MCF 10A (cell line): Measurements from ENCODE around the gene COL5A3. TPM values are rescaled to one million over a fixed set of nuclear protein-coding genes. Genes with fewer than 3 reads are reported as not detected.

Source experiments
- BruUV-seq: library from RNA; stranded (reverse); fragments of 400-500 nt; replicated peaks from 2 replicates; lab custom pipeline; 2021; lab: Mats Ljungman, UMichigan
- CTCF ChIA-PET: fragments of 300-600 bp; sonication (Branson Sonifier 250); formaldehyde crosslinking; extraction: SDS; loops from one replicate; lab custom pipeline; 2021; ENCODE audit warnings: antibody characterized with exemption, inconsistent platforms; lab: Yijun Ruan, JAX
- POLR2A ChIA-PET: fragments of 300-600, 350-650 bp; sonication (Branson Sonifier 250); formaldehyde crosslinking; extraction: SDS; loops from one replicate; lab custom pipeline; 2020; ENCODE audit warnings: antibody characterized with exemption, inconsistent platforms; lab: Yijun Ruan, JAX
- DNase-seq: peaks from one replicate; pipeline ENCODE4 v3.0.0-alpha.2; 2018; ENCODE audit not compliant: unreplicated experiment
- H3K27ac Mint-ChIP-seq: one replicate; pipeline ENCODE4 v1.8.0; 2022; ENCODE audit warnings: mild to moderate bottlenecking, low read depth, mixed read lengths; ENCODE audit not compliant: unreplicated experiment
- H3K27me3 Mint-ChIP-seq: one replicate; pipeline ENCODE4 v1.8.0; 2022; ENCODE audit warnings: mixed read lengths; ENCODE audit not compliant: insufficient read depth, unreplicated experiment
- H3K36me3 Mint-ChIP-seq: one replicate; pipeline ENCODE4 v1.8.0; 2022; ENCODE audit warnings: mild to moderate bottlenecking, moderate library complexity, mixed read lengths; ENCODE audit not compliant: insufficient read depth, unreplicated experiment
- H3K4me1 Mint-ChIP-seq: one replicate; pipeline ENCODE4 v1.8.0; 2022; ENCODE audit warnings: mixed read lengths; ENCODE audit not compliant: insufficient read depth, unreplicated experiment
- H3K4me3 Mint-ChIP-seq: one replicate; pipeline ENCODE4 v1.8.0; 2022; ENCODE audit warnings: mild to moderate bottlenecking, moderate library complexity, mixed read lengths; ENCODE audit not compliant: unreplicated experiment
- H3K9me3 Mint-ChIP-seq: one replicate; pipeline ENCODE4 v1.8.0; 2022; ENCODE audit warnings: mixed read lengths; ENCODE audit not compliant: unreplicated experiment
- intact Hi-C: fragments of 100-400 bp; cut with micrococcal nuclease; formaldehyde crosslinking; loops from 2 replicates; pipeline ENCODE4 v1.14.1; 2022
- total RNA-seq: library from RNA; stranded (reverse); gene quantifications from 2 replicates; pipeline ENCODE4 v1.2.3, GENCODE V29; 2022
- TF ChIP-seq, protein P1 (sequence below): fragments of 200-600 bp; IDR thresholded peaks from one replicate; pipeline ENCODE4 v1.8.0; 2022; ENCODE audit warnings: antibody characterized with exemption, mild to moderate bottlenecking; ENCODE audit not compliant: unreplicated experiment

Gene COL5A3
- total RNA-seq, 1 experiment from 2014 or later = 1.5 TPM

DNA sequence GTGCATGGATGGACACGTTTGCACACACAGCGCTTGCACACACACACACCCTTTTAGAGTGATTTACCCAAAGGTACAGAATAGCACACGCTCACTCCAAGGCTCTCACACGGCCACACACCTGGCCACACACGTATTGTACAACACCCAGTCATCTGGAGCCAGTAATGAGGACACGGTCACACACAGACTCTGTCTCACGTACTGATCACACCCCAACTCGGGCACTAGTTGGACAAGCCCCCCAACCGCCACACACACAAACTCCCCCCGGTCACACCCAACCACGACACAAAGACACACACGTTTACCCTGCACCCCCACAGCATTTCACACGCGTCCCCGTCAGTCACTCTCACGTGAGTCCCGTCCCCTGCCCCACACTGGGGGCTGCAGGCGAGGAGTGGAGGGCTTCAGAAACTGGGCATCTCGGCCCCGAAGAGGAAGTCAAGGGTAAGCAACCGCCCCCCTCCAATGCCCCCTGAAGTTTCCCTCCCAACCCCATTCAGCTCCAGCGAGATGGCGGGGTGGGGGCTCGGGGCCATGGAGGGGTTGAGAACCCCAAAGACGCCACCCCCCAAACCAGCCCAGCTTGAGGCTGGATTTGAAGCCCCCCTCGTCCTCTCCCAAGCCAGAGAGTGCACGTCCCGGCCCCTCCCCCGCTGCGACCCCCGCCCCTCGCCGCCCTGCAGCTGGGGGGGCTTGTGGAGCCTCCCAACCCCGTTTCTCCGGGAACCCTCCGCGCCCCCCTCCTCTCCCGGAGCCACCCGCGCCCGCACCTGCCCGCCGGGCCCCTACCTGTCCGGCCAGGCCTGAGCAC is 74.6 kb downstream of the COL5A3 start:
- Mint-ChIP-seq H3K27ac (no peak overlapping the region), H3K27me3 (peaks cover 57% of the 10 kb centered on the region), H3K4me1 (peaks cover 10% of the 10 kb centered on the region), H3K9me3 (no peaks in the 10 kb centered on the region), H3K36me3 (no peaks in the 10 kb centered on the region), H3K4me3 (peak overlapping the region; percentile 40)
- TF ChIP-seq, protein P1, sequence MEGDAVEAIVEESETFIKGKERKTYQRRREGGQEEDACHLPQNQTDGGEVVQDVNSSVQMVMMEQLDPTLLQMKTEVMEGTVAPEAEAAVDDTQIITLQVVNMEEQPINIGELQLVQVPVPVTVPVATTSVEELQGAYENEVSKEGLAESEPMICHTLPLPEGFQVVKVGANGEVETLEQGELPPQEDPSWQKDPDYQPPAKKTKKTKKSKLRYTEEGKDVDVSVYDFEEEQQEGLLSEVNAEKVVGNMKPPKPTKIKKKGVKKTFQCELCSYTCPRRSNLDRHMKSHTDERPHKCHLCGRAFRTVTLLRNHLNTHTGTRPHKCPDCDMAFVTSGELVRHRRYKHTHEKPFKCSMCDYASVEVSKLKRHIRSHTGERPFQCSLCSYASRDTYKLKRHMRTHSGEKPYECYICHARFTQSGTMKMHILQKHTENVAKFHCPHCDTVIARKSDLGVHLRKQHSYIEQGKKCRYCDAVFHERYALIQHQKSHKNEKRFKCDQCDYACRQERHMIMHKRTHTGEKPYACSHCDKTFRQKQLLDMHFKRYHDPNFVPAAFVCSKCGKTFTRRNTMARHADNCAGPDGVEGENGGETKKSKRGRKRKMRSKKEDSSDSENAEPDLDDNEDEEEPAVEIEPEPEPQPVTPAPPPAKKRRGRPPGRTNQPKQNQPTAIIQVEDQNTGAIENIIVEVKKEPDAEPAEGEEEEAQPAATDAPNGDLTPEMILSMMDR = no peak
- BruUV-seq = no TSS peak
- intact Hi-C loops = no loop called here
- no peak for DNase-seq
- POLR2A ChIA-PET = no interaction called here
- CTCF ChIA-PET = interaction anchor here (0.6 kb wide), 3 partner anchors 153 to 344 kb away, joined by 3 to 4 read pairs (median 4); no protein-coding TSS in a partner anchor

DNA sequence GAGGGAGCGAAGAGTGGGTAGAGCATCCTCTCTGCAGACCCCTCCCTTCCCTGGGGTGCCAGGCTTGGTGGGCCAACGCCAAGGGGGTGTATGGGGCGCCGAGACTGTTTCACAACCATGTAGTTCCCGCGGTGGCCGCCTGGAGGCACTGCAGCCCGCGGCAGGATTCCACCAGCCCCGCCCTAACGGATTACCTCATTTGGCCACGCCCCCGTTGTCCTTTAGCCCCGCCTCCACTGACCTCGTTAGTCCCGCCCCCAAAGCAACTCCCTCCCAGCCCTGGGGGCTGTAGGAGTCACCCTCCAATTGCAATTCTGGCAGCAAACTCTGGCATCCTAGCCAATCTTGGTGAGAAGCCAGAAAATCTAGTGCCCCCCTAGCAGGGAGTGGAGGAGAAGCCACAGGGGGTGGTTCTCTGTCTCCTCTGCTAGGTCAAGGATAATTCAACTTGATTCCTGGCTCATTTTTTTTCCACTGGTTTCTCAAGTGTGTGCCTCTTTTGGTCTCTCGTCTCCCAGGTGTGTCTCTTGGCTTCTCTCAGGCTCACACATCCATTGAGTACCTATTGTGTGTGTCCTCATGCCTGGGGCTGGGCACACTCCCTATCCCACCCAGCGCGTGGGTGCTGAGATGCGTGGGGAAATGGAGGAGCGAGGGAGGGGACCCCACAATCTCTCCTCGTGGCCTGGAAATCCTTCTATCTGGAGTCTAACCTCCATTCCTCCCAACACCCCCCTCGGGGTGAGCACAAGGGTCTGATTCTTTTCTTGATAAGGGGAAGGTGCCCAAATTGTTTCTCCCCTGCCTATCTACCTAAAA is 76.0 kb downstream of the COL5A3 start:
- Mint-ChIP-seq H3K27me3 (peaks cover 60% of the 10 kb centered on the region), H3K27ac (no peak overlapping the region)
- CTCF ChIA-PET = interaction anchor here (0.6 to 0.9 kb wide), 3 partner anchors 93 to 315 kb away, joined by 3 to 4 read pairs (median 3); partner anchors contain the start of gene DNMT1

DNA sequence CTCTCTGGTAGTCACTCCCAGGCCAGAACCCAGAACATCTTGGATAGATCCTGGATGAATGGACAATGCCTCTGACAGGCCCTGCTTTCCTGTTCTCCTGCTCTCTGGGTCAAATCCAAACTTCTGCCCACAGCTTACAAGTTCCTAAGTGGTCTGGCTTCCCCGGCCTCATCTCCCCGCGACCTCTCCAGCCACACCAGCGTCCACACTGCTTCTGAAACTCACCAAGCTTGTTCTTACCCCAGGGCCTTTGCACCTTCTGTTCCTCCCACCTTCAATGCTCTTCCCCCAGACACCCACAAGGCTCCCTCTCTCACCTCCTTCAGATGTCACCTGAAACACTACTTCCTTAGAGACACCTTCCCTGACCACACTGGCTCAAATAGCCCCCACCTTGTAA is 77.5 kb downstream of the COL5A3 start:
- H3K9me3 Mint-ChIP-seq = no peaks in the 10 kb centered on the region
- no peak for DNase-seq
- intact Hi-C loops = loop anchor here (5.0 kb wide), 1 partner anchor 179 kb away; the partner anchor contains the start of gene P2RY11
- TF ChIP-seq, protein P1 = no peak
- ChIA-PET CTCF (interaction anchor here (0.5 to 7.3 kb wide), 19 partner anchors 11 to 458 kb away, joined by 3 to 106 read pairs (median 5); partner anchors contain the start of gene COL5A3), POLR2A (no interaction called here)
- no peak overlapping the region for H3K4me3 Mint-ChIP-seq
- no peaks in the 10 kb centered on the region for H3K36me3 Mint-ChIP-seq
- H3K27ac Mint-ChIP-seq = peak overlapping the region; percentile 60
- H3K27me3 Mint-ChIP-seq = peaks cover 60% of the 10 kb centered on the region
- BruUV-seq = no TSS peak
- peaks cover 12% of the 10 kb centered on the region for H3K4me1 Mint-ChIP-seq

More for the DNA sequence above, 76.0 kb downstream of the COL5A3 start:
- peak; percentile 83 for DNase-seq
- no peak overlapping the region for H3K4me3 Mint-ChIP-seq
- POLR2A ChIA-PET = no interaction called here
- H3K36me3 Mint-ChIP-seq = no peaks in the 10 kb centered on the region
- H3K4me1 Mint-ChIP-seq = peaks cover 12% of the 10 kb centered on the region
- no peaks in the 10 kb centered on the region for H3K9me3 Mint-ChIP-seq
- TF ChIP-seq, protein P1 = peak; percentile 97
- intact Hi-C loops = loop anchor here (1.0 to 5.0 kb wide), 4 partner anchors 66 to 316 kb away; partner anchors contain the start of gene P2RY11
- BruUV-seq = no TSS peak
